Fibroblast of mammary gland (primary cell): ENCODE results near the gene TFPI2.

Experiments
- DNase-seq: peaks from one replicate; pipeline ENCODE4 v3.0.0-alpha.2; 2010; ENCODE audit warnings: low read depth
- H3K4me3 ChIP-seq: 2 replicates; pipeline ENCODE4 v1.5.1; 2011; ENCODE audit warnings: low read depth, mild to moderate bottlenecking, low read length, moderate library complexity; ENCODE audit not compliant: control insufficient read depth
- TF ChIP-seq, protein P1 (sequence below): conservative IDR thresholded peaks from 2 replicates; pipeline ENCODE4 v1.5.1; 2011; ENCODE audit warnings: low read depth, low read length, inconsistent platforms; ENCODE audit not compliant: control insufficient read depth, insufficient read depth

TFPI2 gene

GRCh38 chr7:93835702-93836101 lies 54.9 kb downstream of the TFPI2 start:
- TF ChIP-seq, protein P1, sequence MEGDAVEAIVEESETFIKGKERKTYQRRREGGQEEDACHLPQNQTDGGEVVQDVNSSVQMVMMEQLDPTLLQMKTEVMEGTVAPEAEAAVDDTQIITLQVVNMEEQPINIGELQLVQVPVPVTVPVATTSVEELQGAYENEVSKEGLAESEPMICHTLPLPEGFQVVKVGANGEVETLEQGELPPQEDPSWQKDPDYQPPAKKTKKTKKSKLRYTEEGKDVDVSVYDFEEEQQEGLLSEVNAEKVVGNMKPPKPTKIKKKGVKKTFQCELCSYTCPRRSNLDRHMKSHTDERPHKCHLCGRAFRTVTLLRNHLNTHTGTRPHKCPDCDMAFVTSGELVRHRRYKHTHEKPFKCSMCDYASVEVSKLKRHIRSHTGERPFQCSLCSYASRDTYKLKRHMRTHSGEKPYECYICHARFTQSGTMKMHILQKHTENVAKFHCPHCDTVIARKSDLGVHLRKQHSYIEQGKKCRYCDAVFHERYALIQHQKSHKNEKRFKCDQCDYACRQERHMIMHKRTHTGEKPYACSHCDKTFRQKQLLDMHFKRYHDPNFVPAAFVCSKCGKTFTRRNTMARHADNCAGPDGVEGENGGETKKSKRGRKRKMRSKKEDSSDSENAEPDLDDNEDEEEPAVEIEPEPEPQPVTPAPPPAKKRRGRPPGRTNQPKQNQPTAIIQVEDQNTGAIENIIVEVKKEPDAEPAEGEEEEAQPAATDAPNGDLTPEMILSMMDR: no peak
- DNase-seq: no peak
- H3K4me3 ChIP-seq: no peak overlapping the region
